Thyroid gland (tissue), 4 donors: ENCODE data around the gene CLASP1. TPM values are rescaled to one million over a fixed set of nuclear protein-coding genes. Genes with fewer than 3 reads are reported as not detected.

Experiments
- DNase-seq, 2 donors: peaks; one replicate each; pipeline ENCODE4 v3.0.0-alpha.2; 2019
- H3K27ac ChIP-seq, 3 donors: fragments of 200-600 bp; sonication (generic); 1 replicate in 2 of 3; 2 replicates in 1 of 3; pipeline ENCODE4 v1.5.1; 2016 to 2019; ENCODE audit warnings: mild to moderate bottlenecking in 1 of 3, moderate library complexity in 1 of 3
- H3K27me3 ChIP-seq: fragments of 200-600 bp; sonication (generic); one replicate; pipeline ENCODE4 v1.5.1; 2019
- H3K36me3 ChIP-seq, 2 donors: fragments of 200-600 bp; sonication (generic); one replicate each; pipeline ENCODE4 v1.5.1; 2016 to 2019
- H3K4me1 ChIP-seq, 2 donors: fragments of 200-600 bp; sonication (generic); one replicate each; pipeline ENCODE4 v1.5.1; 2017 to 2019
- H3K4me3 ChIP-seq, 3 donors: fragments of 200-600 bp; sonication (generic); replicated peaks in 1 of 3; 1 replicate in 2 of 3; 2 replicates in 1 of 3; pipeline ENCODE4 v1.5.1; 2016; ENCODE audit warnings: mild to moderate bottlenecking in 1 of 3
- H3K9me3 ChIP-seq: fragments of 200-600 bp; sonication (generic); one replicate; pipeline ENCODE4 v1.5.1; 2017
- POLR2A ChIP-seq, 2 donors: fragments of 450-650 bp; IDR thresholded peaks; one replicate each; pipeline ENCODE4 v1.6.1; 2017; ENCODE audit warnings: antibody characterized with exemption in 2 of 2, mild to moderate bottlenecking in 2 of 2, moderate library complexity in 1 of 2
- WGBS, 2 donors: methylation state at CpG; one replicate each; pipeline ENCODE4 v1.1.5; 2017; 5-methylcytosine and 5-hydroxymethylcytosine counted together
- intact Hi-C: fragments of 100-400 bp; cut with DNase I; formaldehyde crosslinking; loops from one replicate; pipeline ENCODE4 v1.15.1; 2023
- total RNA-seq, 4 donors: library from RNA; depleted of rRNA; stranded (reverse); fragments of >200 nt; gene quantifications; one replicate each; pipeline ENCODE4 v1.2.3, GENCODE V29; 2016
- TF ChIP-seq, protein P1 (sequence below), 6 experiments: fragments of 200-600 bp in 3 of 6; fragments of 450-650 bp in 3 of 6; sonication (generic) in 3 of 6; IDR thresholded peaks; one replicate each; pipeline ENCODE4 v1.5.1; 2016 to 2019; ENCODE audit warnings: antibody characterized with exemption in 6 of 6, mild to moderate bottlenecking in 2 of 6, inconsistent platforms in 1 of 6, moderate library complexity in 1 of 6

The CLASP1 gene
- total RNA-seq, 4 donors from 2014 or later, result 69.3 to 110 (median 98.3) TPM

GRCh38 chr2:121372721-121373353 is 276.4 kb downstream of the CLASP1 start:
- peaks cover 0 to 5% of the 10 kb centered on the region in 2 donors for H3K36me3 ChIP-seq
- TF ChIP-seq, protein P1, sequence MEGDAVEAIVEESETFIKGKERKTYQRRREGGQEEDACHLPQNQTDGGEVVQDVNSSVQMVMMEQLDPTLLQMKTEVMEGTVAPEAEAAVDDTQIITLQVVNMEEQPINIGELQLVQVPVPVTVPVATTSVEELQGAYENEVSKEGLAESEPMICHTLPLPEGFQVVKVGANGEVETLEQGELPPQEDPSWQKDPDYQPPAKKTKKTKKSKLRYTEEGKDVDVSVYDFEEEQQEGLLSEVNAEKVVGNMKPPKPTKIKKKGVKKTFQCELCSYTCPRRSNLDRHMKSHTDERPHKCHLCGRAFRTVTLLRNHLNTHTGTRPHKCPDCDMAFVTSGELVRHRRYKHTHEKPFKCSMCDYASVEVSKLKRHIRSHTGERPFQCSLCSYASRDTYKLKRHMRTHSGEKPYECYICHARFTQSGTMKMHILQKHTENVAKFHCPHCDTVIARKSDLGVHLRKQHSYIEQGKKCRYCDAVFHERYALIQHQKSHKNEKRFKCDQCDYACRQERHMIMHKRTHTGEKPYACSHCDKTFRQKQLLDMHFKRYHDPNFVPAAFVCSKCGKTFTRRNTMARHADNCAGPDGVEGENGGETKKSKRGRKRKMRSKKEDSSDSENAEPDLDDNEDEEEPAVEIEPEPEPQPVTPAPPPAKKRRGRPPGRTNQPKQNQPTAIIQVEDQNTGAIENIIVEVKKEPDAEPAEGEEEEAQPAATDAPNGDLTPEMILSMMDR (IDR thresholded peaks at IDR 0.05), result no peak
- no peak for TF ChIP-seq POLR2A (IDR thresholded peaks at IDR 0.05)
- no peaks in the 10 kb centered on the region for H3K9me3 ChIP-seq
- H3K4me3 ChIP-seq, result no peak overlapping the region
- H3K27ac ChIP-seq, result no peak overlapping the region
- no peak for DNase-seq
- H3K27me3 ChIP-seq, result no peaks in the 10 kb centered on the region
- 93 to 95% methylated on average over 7 of the region's 7 CpGs for WGBS, 2 donors
- intact Hi-C loops, result no loop called here
- H3K4me1 ChIP-seq, result peaks cover 4 to 10% of the 10 kb centered on the region in 2 donors

GRCh38 chr2:121372082-121372481 is 277.2 kb downstream of the CLASP1 start:
- TF ChIP-seq, protein P1 (IDR thresholded peaks at IDR 0.05), result no peak
- TF ChIP-seq POLR2A (IDR thresholded peaks at IDR 0.05), result no peak
- no peaks in the 10 kb centered on the region for H3K27me3 ChIP-seq
- H3K27ac ChIP-seq, result no peak overlapping the region
- H3K9me3 ChIP-seq, result no peaks in the 10 kb centered on the region
- H3K36me3 ChIP-seq, result peaks cover 6 to 8% of the 10 kb centered on the region in 2 donors
- H3K4me1 ChIP-seq, result peaks cover 4 to 10% of the 10 kb centered on the region in 2 donors
- intact Hi-C loops, result no loop called here
- DNase-seq, result no peak
- no peak overlapping the region for H3K4me3 ChIP-seq

DNA sequence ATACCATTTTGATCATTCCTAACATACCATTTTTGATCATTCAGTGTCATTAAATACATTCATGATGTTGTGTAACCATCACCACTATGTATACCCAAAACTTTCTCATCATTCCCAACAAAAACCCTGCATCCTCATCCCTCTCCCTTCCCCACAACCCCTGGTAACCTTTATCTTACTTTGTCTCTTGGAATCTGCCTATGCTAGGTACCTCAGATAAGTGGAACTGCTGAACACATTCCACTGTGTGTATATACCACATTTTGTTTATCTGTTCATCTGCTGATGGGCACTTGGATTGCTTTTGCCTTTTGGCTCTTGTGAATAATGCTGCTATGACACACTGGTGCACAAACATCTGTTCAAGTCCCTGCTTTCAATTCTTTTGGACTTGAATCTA is 280.4 kb downstream of the CLASP1 start:
- H3K36me3 ChIP-seq, result peaks cover 14% of the 10 kb centered on the region in 2 donors
- H3K4me1 ChIP-seq, result peaks cover 0 to 4% of the 10 kb centered on the region in 2 donors
- no peaks in the 10 kb centered on the region for H3K9me3 ChIP-seq
- no peak for TF ChIP-seq POLR2A (IDR thresholded peaks at IDR 0.05)
- TF ChIP-seq, protein P1 (IDR thresholded peaks at IDR 0.05), result no peak
- peak overlapping the region in 1 of 3 donors; percentile 16 for H3K27ac ChIP-seq
- H3K4me3 ChIP-seq, result no peak overlapping the region
- DNase-seq, result no peak
- no peaks in the 10 kb centered on the region for H3K27me3 ChIP-seq
- intact Hi-C loops, result no loop called here

DNA sequence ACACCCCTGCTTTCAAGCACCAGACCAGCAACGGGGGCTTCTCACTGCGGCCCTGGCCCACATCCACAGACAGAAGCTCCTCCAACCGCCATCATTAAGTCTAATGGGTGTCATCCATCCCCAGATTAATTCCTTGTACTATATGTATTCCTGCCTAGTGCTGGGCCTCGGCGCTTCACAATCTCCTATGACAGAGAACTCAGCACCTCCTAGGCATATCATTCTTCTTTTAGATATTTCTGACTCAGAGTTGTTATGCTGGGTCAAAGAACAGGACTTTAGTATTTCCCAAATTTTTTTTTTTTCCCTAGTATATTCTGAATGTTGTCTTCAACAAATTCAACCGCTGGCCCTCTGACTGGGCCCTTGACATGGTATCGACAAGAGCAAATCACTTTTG is 281.1 kb downstream of the CLASP1 start:
- Histone ChIP-seq H3K36me3 (peaks cover 14% of the 10 kb centered on the region in 2 donors), H3K4me1 (peaks cover 4 to 6% of the 10 kb centered on the region in 2 donors), H3K9me3 (no peaks in the 10 kb centered on the region), H3K27me3 (no peaks in the 10 kb centered on the region), H3K27ac (no peak overlapping the region), H3K4me3 (no peak overlapping the region)
- intact Hi-C loops, result no loop called here
- TF ChIP-seq, protein P1 (IDR thresholded peaks at IDR 0.05), result no peak
- TF ChIP-seq POLR2A (IDR thresholded peaks at IDR 0.05), result no peak
- 94 to 97% methylated on average over 7 of the region's 7 CpGs for WGBS, 2 donors
- DNase-seq, result no peak

DNA sequence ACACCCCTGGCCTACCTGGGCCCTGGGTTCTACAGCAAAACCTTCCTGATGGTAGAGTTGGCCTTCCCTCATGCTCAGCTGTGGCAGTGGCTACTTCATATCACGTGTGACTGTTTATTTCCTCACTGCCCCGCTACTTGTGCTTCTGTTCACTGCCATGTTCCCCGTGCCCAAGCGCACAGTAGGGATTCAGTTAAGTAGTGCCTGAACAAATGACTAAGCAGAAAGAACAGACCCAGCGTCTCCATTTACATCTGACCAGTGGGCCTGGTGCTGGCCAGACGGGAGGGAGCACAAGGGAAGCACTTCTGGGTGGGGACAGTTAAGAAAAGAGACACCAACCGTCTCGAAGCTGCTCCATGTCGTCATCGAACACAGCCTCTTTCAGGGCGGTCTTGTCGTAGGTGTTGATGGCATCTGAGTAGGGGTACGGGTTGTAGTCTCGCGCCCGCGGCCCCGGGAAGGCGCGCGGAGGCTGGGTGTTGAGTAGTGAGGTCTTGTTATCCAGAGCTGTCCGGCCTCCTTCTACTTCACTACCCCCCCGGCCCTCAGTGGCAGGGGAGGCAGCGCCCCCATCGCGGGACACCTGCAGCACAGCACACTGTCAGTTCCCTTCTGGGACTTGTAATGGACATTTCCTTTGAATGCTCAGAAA is 281.9 kb downstream of the CLASP1 start:
- DNase-seq, result no peak

More for the DNA sequence above, 281.9 kb downstream of the CLASP1 start:
- H3K4me1 ChIP-seq, result peaks cover 11 to 14% of the 10 kb centered on the region in 2 donors
- H3K27ac ChIP-seq, result no peak overlapping the region
- no peak overlapping the region for H3K4me3 ChIP-seq
- peaks cover 14 to 18% of the 10 kb centered on the region in 2 donors for H3K36me3 ChIP-seq
- 93 to 94% methylated on average over 17 to 26 of the region's 26 CpGs for WGBS, 2 donors
- intact Hi-C loops, result no loop called here
- H3K9me3 ChIP-seq, result no peaks in the 10 kb centered on the region
- no peaks in the 10 kb centered on the region for H3K27me3 ChIP-seq
- TF ChIP-seq, protein P1 (IDR thresholded peaks at IDR 0.05), result no peak
- no peak for TF ChIP-seq POLR2A (IDR thresholded peaks at IDR 0.05)
